K562 (cell line): ENCODE measurements around the gene DSTYK. TPM values are rescaled to one million over a fixed set of nuclear protein-coding genes. Genes with fewer than 3 reads are reported as not detected.

Experiments
- ATF1 ChIP-seq, 2 experiments: fragments of 450-650 bp in 1 of 2; IDR thresholded peaks; 2 replicates each; pipeline ENCODE4 v1.6.1; 2016; ENCODE audit warnings: missing compliant biosample characterization in 1 of 2, missing genetic modification characterization in 1 of 2
- CSDE1 ChIP-seq, 2 experiments: fragments of 450-650 bp; IDR thresholded peaks; 2 replicates each; pipeline ENCODE4 v1.6.1; 2016; ENCODE audit warnings: mild to moderate bottlenecking in 1 of 2
- DDX20 ChIP-seq: fragments of 450-650 bp; IDR thresholded peaks from 2 replicates; pipeline ENCODE4 v1.6.1; 2016; ENCODE audit warnings: missing genetic modification characterization, low read depth, mild to moderate bottlenecking, missing compliant biosample characterization, moderate library complexity
- FOXM1 ChIP-seq, 2 experiments: fragments of 450-650 bp in 1 of 2; sonication (generic) in 1 of 2; formaldehyde crosslinking in 1 of 2; IDR thresholded peaks; 2 replicates each; pipeline versions ENCODE4 v1.6.1 to v1.9.0; 2017 to 2022; ENCODE audit warnings: low read depth in 2 of 2, mild to moderate bottlenecking in 2 of 2, missing genetic modification reagents in 1 of 2, moderate library complexity in 1 of 2
- MAZ ChIP-seq, 2 experiments: fragments of 450-650 bp in 1 of 2; sonication (generic) in 1 of 2; formaldehyde crosslinking; IDR thresholded peaks in 1 of 2; conservative IDR thresholded peaks in 1 of 2; 2 replicates each; pipeline versions ENCODE4 v1.4.0 to v1.5.0; 2020; ENCODE audit warnings: mild to moderate bottlenecking in 1 of 2, missing genetic modification reagents in 1 of 2
- MEIS2 ChIP-seq: fragments of 450-650 bp; IDR thresholded peaks from 2 replicates; pipeline ENCODE4 v1.6.1; 2014; ENCODE audit warnings: mild to moderate bottlenecking; ENCODE audit not compliant: partially characterized antibody
- MTA2 ChIP-seq: fragments of 450-650 bp; IDR thresholded peaks from 2 replicates; pipeline ENCODE4 v1.6.1; 2016; ENCODE audit warnings: low read depth
- NCOA2 ChIP-seq, 2 experiments: fragments of 450-650 bp; IDR thresholded peaks; 2 replicates each; pipeline ENCODE4 v1.6.1; 2018; ENCODE audit warnings: mild to moderate bottlenecking in 2 of 2, moderate library complexity in 1 of 2; ENCODE audit not compliant: partially characterized antibody in 2 of 2
- NCOA4 ChIP-seq: fragments of 450-650 bp; IDR thresholded peaks from 2 replicates; pipeline ENCODE4 v1.6.1; 2018; ENCODE audit warnings: mild to moderate bottlenecking; ENCODE audit not compliant: partially characterized antibody
- PCBP1 ChIP-seq: fragments of 200-400 bp; formaldehyde crosslinking; IDR thresholded peaks from 2 replicates; pipeline ENCODE4 v1.6.1; 2018; ENCODE audit warnings: mild to moderate bottlenecking, low read depth, low read length; ENCODE audit not compliant: poor library complexity, severe bottlenecking
- PHB2 ChIP-seq: fragments of 450-650 bp; IDR thresholded peaks from 2 replicates; pipeline ENCODE4 v1.6.1; 2017; ENCODE audit warnings: low read depth
- PML ChIP-seq: IDR thresholded peaks from 2 replicates; pipeline ENCODE4 v1.6.1; 2012; ENCODE audit warnings: low read length, inconsistent platforms
- PTBP1 ChIP-seq: fragments of 200-400 bp; formaldehyde crosslinking; IDR thresholded peaks from 2 replicates; pipeline ENCODE4 v1.6.1; 2017; ENCODE audit warnings: low read depth, low read length
- THRAP3 ChIP-seq: fragments of 450-650 bp; IDR thresholded peaks from 2 replicates; pipeline ENCODE4 v1.6.1; 2016; ENCODE audit warnings: mild to moderate bottlenecking, inconsistent platforms, borderline replicate concordance
- TOE1 ChIP-seq, 2 experiments: fragments of 450-650 bp in 1 of 2; sonication (generic) in 1 of 2; formaldehyde crosslinking in 1 of 2; IDR thresholded peaks; 2 replicates each; pipeline versions ENCODE4 v1.7.1 to v1.8.0; 2016 to 2022; ENCODE audit warnings: borderline replicate concordance in 2 of 2, mild to moderate bottlenecking in 2 of 2, antibody characterized with exemption in 1 of 2, inconsistent platforms in 1 of 2, low read depth in 1 of 2, missing genetic modification reagents in 1 of 2, moderate library complexity in 1 of 2
- ZKSCAN3 ChIP-seq: fragments of 250-450 bp; sonication (Bioruptor Pico); IDR thresholded peaks from 2 replicates; pipeline ENCODE4 v1.4.0; 2020
- polyA plus RNA-seq, 8 experiments: library from polyadenylated mRNA; depleted of rRNA in 4 of 8; stranded (reverse) in 5 of 8; unstranded in 3 of 8; fragments of >200 nt; fragmentation: Nextera tagmentation in 2 of 8; fragmentation: Illumina TruSeq in 1 of 8; extraction: Ambion mirVana in 2 of 8; extraction: Trizol in 1 of 8; gene quantifications; 2 replicates each; pipeline versions ENCODE4 v1.2.1 to v1.2.3, GENCODE V29; 2011 to 2014; ENCODE audit warnings: inconsistent platforms in 1 of 8, missing spikeins in 1 of 8
- total RNA-seq, 7 experiments: library from RNA; depleted of rRNA in 6 of 7; stranded (reverse); fragments of >200 nt in 6 of 7; fragmentation: Illumina TruSeq in 2 of 7; extraction: Trizol in 2 of 7; gene quantifications; 2 replicates each; pipeline versions ENCODE4 v1.2.1 to v1.2.3, GENCODE V29; 2011 to 2021; ENCODE audit warnings: low replicate concordance in 1 of 7
- TF ChIP-seq, protein P1 (sequence below): fragments of 150-350 bp; IDR thresholded peaks from 2 replicates; pipeline ENCODE4 v1.6.1; 2014; ENCODE audit warnings: low read depth, mild to moderate bottlenecking, low read length, borderline replicate concordance
- TF ChIP-seq, protein P2 (sequence below): fragments of 250-450 bp; sonication (Bioruptor Pico); IDR thresholded peaks from 2 replicates; pipeline ENCODE4 v1.5.0; 2022; ENCODE audit warnings: mild to moderate bottlenecking
- TF ChIP-seq, protein P3 (sequence below): fragments of 250-450 bp; sonication (Bioruptor Pico); IDR thresholded peaks from 2 replicates; pipeline ENCODE4 v1.8.0; 2021; ENCODE audit warnings: moderate library complexity, mild to moderate bottlenecking, inconsistent platforms
- TF ChIP-seq, protein P4 (sequence below), 3 experiments: IDR thresholded peaks in 2 of 3; conservative IDR thresholded peaks in 1 of 3; 2 replicates each; pipeline ENCODE4 v1.5.1; 2011 to 2012; ENCODE audit warnings: low read length in 3 of 3, mild to moderate bottlenecking in 3 of 3, control low read depth in 2 of 3, improper control_type of control experiment in 1 of 3, inconsistent platforms in 1 of 3, low read depth in 1 of 3, mixed read lengths in 1 of 3, moderate library complexity in 1 of 3; ENCODE audit not compliant: insufficient read depth in 2 of 3

The DSTYK gene
- total and polyA plus RNA-seq, 9 of the 15 experiments (the other 6 are each of a cell fraction or from before 2014, with no cell fraction given): 4.2 to 7.1 (median 6.2) TPM

DNA sequence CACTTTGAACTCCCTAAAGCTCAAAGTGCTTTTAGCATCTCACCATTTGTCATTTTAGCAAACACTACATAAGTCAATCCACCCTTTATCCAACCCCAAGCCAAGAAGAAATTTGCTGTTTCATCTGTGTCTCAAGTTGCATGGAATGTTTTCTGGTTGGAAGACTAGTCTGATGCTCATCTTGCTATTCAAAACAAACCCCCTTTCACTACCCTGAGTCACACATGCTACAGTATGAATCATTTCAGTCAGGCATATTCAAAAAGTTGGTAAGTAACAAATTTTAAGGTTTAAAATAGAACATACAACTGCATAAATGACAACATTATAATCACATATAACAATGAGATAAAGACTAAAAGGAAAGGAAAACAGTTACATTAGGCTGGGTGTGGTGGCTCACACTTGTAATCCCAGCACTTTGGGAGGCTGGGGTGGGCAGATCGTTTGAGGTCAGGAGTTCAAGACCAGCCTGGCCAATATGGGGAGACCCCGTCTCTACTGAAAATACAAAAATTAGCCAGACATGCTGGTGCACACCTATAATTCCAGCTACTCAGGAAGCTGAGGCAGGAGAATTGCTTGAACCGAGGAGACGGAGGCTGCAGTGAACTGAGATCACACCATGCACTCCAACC, 38.7 kb downstream of the DSTYK start (continued):
- TF ChIP-seq, protein P1, sequence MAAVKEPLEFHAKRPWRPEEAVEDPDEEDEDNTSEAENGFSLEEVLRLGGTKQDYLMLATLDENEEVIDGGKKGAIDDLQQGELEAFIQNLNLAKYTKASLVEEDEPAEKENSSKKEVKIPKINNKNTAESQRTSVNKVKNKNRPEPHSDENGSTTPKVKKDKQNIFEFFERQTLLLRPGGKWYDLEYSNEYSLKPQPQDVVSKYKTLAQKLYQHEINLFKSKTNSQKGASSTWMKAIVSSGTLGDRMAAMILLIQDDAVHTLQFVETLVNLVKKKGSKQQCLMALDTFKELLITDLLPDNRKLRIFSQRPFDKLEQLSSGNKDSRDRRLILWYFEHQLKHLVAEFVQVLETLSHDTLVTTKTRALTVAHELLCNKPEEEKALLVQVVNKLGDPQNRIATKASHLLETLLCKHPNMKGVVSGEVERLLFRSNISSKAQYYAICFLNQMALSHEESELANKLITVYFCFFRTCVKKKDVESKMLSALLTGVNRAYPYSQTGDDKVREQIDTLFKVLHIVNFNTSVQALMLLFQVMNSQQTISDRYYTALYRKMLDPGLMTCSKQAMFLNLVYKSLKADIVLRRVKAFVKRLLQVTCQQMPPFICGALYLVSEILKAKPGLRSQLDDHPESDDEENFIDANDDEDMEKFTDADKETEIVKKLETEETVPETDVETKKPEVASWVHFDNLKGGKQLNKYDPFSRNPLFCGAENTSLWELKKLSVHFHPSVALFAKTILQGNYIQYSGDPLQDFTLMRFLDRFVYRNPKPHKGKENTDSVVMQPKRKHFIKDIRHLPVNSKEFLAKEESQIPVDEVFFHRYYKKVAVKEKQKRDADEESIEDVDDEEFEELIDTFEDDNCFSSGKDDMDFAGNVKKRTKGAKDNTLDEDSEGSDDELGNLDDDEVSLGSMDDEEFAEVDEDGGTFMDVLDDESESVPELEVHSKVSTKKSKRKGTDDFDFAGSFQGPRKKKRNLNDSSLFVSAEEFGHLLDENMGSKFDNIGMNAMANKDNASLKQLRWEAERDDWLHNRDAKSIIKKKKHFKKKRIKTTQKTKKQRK: no peak
- TF ChIP-seq MAZ (CRISPR knock-in tag; conservative IDR thresholded peaks at IDR 0.05 in 1 of 2, IDR thresholded peaks at IDR 0.05 in 1 of 2) (no peak), MEIS2 (peak; percentile 80), ZKSCAN3 (CRISPR knock-in tag) (no peak), TOE1 (IDR thresholded peaks at IDR 0.05; ENCODE audit: borderline replicate concordance) (no peak), TOE1 (CRISPR knock-in tag; IDR thresholded peaks at IDR 0.05; ENCODE audit: borderline replicate concordance, low read depth) (no peak), NCOA4 (no peak), DDX20 (tag) (no peak), PML (no peak), THRAP3 (no peak), PTBP1 (no peak), CSDE1 (IDR thresholded peaks at IDR 0.05) (no peak), PCBP1 (no peak), MTA2 (no peak), PHB2 (no peak), FOXM1 (IDR thresholded peaks at IDR 0.05; ENCODE audit: low read depth) (peak; percentile 20; the same call in 1 of the 2 replicates), FOXM1 (CRISPR knock-in tag; IDR thresholded peaks at IDR 0.05; ENCODE audit: low read depth) (no peak), NCOA2 (IDR thresholded peaks at IDR 0.05; ENCODE audit: partially characterized antibody in 2 of 2) (no peak), ATF1 (CRISPR knock-in tag; IDR thresholded peaks at IDR 0.05) (no peak), ATF1 (tag; IDR thresholded peaks at IDR 0.05) (no peak)
- TF ChIP-seq, protein P2, sequence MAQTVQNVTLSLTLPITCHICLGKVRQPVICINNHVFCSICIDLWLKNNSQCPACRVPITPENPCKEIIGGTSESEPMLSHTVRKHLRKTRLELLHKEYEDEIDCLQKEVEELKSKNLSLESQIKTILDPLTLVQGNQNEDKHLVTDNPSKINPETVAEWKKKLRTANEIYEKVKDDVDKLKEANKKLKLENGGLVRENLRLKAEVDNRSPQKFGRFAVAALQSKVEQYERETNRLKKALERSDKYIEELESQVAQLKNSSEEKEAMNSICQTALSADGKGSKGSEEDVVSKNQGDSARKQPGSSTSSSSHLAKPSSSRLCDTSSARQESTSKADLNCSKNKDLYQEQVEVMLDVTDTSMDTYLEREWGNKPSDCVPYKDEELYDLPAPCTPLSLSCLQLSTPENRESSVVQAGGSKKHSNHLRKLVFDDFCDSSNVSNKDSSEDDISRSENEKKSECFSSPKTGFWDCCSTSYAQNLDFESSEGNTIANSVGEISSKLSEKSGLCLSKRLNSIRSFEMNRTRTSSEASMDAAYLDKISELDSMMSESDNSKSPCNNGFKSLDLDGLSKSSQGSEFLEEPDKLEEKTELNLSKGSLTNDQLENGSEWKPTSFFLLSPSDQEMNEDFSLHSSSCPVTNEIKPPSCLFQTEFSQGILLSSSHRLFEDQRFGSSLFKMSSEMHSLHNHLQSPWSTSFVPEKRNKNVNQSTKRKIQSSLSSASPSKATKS (CRISPR knock-in tag): no peak
- TF ChIP-seq, protein P3, sequence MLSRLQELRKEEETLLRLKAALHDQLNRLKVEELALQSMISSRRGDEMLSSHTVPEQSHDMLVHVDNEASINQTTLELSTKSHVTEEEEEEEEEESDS (CRISPR knock-in tag): no peak
- TF ChIP-seq, protein P4, sequence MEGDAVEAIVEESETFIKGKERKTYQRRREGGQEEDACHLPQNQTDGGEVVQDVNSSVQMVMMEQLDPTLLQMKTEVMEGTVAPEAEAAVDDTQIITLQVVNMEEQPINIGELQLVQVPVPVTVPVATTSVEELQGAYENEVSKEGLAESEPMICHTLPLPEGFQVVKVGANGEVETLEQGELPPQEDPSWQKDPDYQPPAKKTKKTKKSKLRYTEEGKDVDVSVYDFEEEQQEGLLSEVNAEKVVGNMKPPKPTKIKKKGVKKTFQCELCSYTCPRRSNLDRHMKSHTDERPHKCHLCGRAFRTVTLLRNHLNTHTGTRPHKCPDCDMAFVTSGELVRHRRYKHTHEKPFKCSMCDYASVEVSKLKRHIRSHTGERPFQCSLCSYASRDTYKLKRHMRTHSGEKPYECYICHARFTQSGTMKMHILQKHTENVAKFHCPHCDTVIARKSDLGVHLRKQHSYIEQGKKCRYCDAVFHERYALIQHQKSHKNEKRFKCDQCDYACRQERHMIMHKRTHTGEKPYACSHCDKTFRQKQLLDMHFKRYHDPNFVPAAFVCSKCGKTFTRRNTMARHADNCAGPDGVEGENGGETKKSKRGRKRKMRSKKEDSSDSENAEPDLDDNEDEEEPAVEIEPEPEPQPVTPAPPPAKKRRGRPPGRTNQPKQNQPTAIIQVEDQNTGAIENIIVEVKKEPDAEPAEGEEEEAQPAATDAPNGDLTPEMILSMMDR (IDR thresholded peaks at IDR 0.05 in 2 of 3, conservative IDR thresholded peaks at IDR 0.05 in 1 of 3; ENCODE audit: insufficient read depth in 2 of 3, low read depth in 1 of 3, low read length in 3 of 3): no peak
